Lung (tissue), 12 donors: ENCODE measurements around the gene DTNBP1. TPM values are rescaled to one million over a fixed set of nuclear protein-coding genes. Genes with fewer than 3 reads are reported as not detected.
A peak's percentile ranks its signal among the peaks of the same experiment; 100 is the strongest.

Source experiments
- ATAC-seq: fragments of 200-7000 bp; cut with Tn5 transposase; one replicate; pipeline ENCODE4 v1.9.1; 2020; ENCODE audit warnings: moderate number of reproducible peaks; ENCODE audit not compliant: insufficient read depth, low FRiP score
- DNase-seq, 3 donors: peaks; one replicate each; pipeline ENCODE4 v3.0.0-alpha.2; 2013 to 2017
- H3K27ac ChIP-seq, 2 donors: one replicate each; pipeline ENCODE4 v1.5.1; 2013; ENCODE audit warnings: mild to moderate bottlenecking in 2 of 2, moderate library complexity in 2 of 2, control low read depth in 1 of 2, inconsistent platforms in 1 of 2, low read depth in 1 of 2, low read length in 1 of 2
- H3K27me3 ChIP-seq, 3 donors: one replicate each; pipeline ENCODE4 v1.5.1; 2013; ENCODE audit warnings: low read length in 2 of 3; ENCODE audit not compliant: control insufficient read depth in 3 of 3, insufficient read depth in 3 of 3
- H3K36me3 ChIP-seq, 4 donors: one replicate each; pipeline ENCODE4 v1.5.1; 2013; ENCODE audit warnings: low read length in 4 of 4, mild to moderate bottlenecking in 1 of 4, moderate library complexity in 1 of 4; ENCODE audit not compliant: control insufficient read depth in 4 of 4, insufficient read depth in 4 of 4
- H3K4me1 ChIP-seq, 5 donors: one replicate each; pipeline ENCODE4 v1.5.1; 2013; ENCODE audit warnings: low read length in 5 of 5, mild to moderate bottlenecking in 2 of 5, moderate library complexity in 1 of 5; ENCODE audit not compliant: control insufficient read depth in 5 of 5, insufficient read depth in 5 of 5
- H3K4me3 ChIP-seq: one replicate; pipeline ENCODE4 v1.5.1; 2013; ENCODE audit warnings: mild to moderate bottlenecking, control low read depth, moderate library complexity
- H3K9ac ChIP-seq, 2 donors: one replicate each; pipeline ENCODE4 v1.5.1; 2013; ENCODE audit warnings: low read length in 2 of 2, control low read depth in 1 of 2; ENCODE audit not compliant: insufficient read depth in 1 of 2
- H3K9me3 ChIP-seq, 4 donors: one replicate each; pipeline ENCODE4 v1.5.1; 2013; ENCODE audit warnings: low read length in 3 of 4, mild to moderate bottlenecking in 1 of 4, moderate library complexity in 1 of 4; ENCODE audit not compliant: control insufficient read depth in 4 of 4, insufficient read depth in 3 of 4
- CTCF ChIP-seq: IDR thresholded peaks from 2 replicates; pipeline ENCODE4 v1.5.1; 2012; ENCODE audit warnings: mild to moderate bottlenecking; ENCODE audit errors: control extremely low read depth, extremely low read depth
- WGBS, 2 donors: extraction: QIAGEN DNeasy Blood & Tissue Kit; methylation state at CpG; one replicate each; pipeline ENCODE4 v1.1.7; 2013; 5-methylcytosine and 5-hydroxymethylcytosine counted together
- polyA plus RNA-seq, 2 donors: library from polyadenylated mRNA; stranded (reverse); fragments of 200-250 nt; gene quantifications; one replicate each; pipeline ENCODE4 v1.2.1, GENCODE V29; 2013
- total RNA-seq, 2 donors: library from RNA; depleted of rRNA in 1 of 2; stranded (reverse); fragments of >200 nt in 1 of 2; gene quantifications; one replicate each; pipeline ENCODE4 v1.2.1, GENCODE V29; 2014 to 2021
- donor health status: control.
- donor health status: control.
- donor health status: Bipolar disorder and iron deficiency.
- donor health status: healthy.
- donor health status: DM: yes; HTN: yes; CAD: no.

Gene DTNBP1
- total and polyA plus RNA-seq, 4 donors: 9.9 to 23.9 (median 20.5) TPM

DNA sequence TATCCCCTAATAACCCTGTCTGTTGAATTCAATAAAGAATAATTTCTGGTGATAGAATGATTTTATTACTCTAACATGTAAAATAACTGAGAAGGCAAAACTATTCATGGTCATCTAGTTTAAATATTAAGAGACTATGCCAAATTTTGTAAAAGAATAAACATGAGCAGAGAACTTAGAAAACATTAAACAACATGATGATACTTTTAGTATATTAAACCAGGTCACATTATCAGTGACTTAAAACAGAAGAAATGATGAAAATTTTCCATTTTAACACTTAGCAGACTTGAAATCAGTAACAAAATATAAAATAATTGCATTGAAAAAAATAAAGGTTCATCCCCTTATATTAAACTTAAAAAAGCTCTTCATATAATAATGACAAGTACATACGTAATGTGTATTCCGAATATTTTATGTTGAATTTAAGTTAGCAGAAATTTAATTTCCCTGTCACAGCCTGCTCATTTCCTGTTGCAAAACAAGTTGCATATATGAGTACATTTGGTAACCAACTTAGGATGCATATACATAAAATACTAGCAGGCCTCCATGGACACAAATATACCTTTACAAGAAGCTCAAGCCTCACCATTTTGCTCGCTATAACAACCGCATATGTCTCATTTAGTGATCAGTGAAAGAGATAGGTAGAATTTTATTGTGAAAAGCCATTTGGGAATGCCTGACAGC is 40.6 kb downstream of the DTNBP1 start:
- ATAC-seq: no peak
- no peak overlapping the region for H3K4me3 ChIP-seq
- H3K9ac ChIP-seq: no peak overlapping the region
- H3K27me3 ChIP-seq: no peaks in the 10 kb centered on the region
- peak overlapping the region in 1 of 2 donors; percentile 33 for H3K27ac ChIP-seq
- H3K36me3 ChIP-seq: no peaks in the 10 kb centered on the region
- no peaks in the 10 kb centered on the region for H3K9me3 ChIP-seq
- H3K4me1 ChIP-seq: peaks cover 0 to 30% (median 4%) of the 10 kb centered on the region in 5 donors
- no peak for TF ChIP-seq CTCF
- 59 to 75% methylated on average over 4 of the region's 4 CpGs for WGBS, 2 donors
- peak in 2 of 3 donors; percentile 44 to 49 for DNase-seq

- no peak for TF ChIP-seq CTCF
- Histone ChIP-seq H3K27me3 (no peaks in the 10 kb centered on the region), H3K36me3 (no peaks in the 10 kb centered on the region), H3K9me3 (no peaks in the 10 kb centered on the region), H3K27ac (peak overlapping the region; percentile 7 to 34), H3K4me3 (no peak overlapping the region), H3K4me1 (peaks cover 0 to 29% (median 4%) of the 10 kb centered on the region in 5 donors), H3K9ac (peak overlapping the region in 1 of 2 donors; percentile 58)
- ATAC-seq (peak; percentile 62), DNase-seq (peak; percentile 25 to 38 (median 33))
- WGBS, 2 donors: 26 to 27% methylated on average over 6 of the region's 6 CpGs
Observed at GRCh38 chr6:15621203-15622044, 41.4 kb downstream of the DTNBP1 start.

- no peaks in the 10 kb centered on the region for H3K27me3 ChIP-seq
- WGBS, 2 donors: 86 to 87% methylated on average over 4 of the region's 4 CpGs
- H3K9ac ChIP-seq: no peak overlapping the region
- no peak overlapping the region for H3K4me3 ChIP-seq
- ATAC-seq (no peak), DNase-seq (peak in 2 of 3 donors; percentile 18 to 40)
- no peak overlapping the region for H3K27ac ChIP-seq
- H3K4me1 ChIP-seq: peaks cover 0 to 29% (median 4%) of the 10 kb centered on the region in 5 donors
- TF ChIP-seq CTCF: no peak
- no peaks in the 10 kb centered on the region for H3K36me3 ChIP-seq
- H3K9me3 ChIP-seq: no peaks in the 10 kb centered on the region
Observed at GRCh38 chr6:15620611-15621010, 42.2 kb downstream of the DTNBP1 start.
